NCI-H2196 (cell line): ENCODE data around the gene SMDT1.

Experiments used
- DNase-seq: peaks from one replicate; lab custom pipeline; 2025; ENCODE audit not compliant: unreplicated experiment; lab: John Stamatoyannopoulos, UW

The SMDT1 gene, protein sequence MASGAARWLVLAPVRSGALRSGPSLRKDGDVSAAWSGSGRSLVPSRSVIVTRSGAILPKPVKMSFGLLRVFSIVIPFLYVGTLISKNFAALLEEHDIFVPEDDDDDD

DNA sequence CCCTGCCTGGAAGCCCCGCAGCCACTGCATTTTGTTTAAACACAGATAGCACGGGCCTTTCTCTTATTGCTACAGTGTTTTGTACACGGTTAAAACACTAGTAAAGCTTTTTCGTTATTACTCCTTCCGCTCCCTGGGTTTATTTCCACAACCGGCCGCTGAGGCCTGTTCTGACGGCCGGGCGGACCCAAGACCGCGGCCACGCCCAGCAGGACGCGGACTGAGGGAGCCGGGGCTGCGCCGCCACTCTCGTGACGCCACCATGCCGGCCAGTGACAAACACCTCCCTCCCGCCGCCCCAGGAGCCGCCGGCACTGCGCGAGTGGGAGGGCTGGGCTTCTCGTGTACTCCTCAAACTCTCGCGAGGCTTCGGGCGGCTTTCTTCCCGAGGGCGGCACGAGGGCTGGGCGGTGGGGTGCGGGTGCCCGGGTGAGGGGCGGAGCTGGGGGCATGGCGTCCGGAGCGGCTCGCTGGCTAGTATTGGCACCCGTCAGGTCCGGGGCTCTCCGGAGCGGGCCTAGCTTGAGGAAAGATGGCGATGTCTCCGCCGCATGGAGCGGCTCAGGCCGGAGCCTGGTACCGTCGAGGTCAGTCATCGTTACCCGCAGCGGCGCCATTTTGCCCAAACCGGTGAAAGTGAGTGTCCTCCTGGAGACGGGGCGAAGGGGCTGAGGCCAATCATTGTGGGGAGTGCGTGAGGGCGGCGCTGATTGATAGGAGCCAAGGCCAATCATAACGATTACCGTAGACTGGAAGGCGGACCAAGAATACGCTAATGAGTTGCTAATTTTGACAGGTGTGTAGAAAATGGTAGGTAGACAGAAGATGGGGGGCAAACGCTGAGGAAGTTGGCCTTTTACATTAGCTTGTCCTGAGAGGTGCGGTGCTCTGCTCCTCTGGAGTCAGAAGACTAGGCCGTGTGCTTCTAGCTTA lies at the start of gene SMDT1:
Gene SMDT1, plus strand, starts transcription at position 382 of the 933 bp plus-strand sequence. Its CDS starts 69 bp downstream, at position 451.
- DNase-seq = peak; percentile 99

DNA sequence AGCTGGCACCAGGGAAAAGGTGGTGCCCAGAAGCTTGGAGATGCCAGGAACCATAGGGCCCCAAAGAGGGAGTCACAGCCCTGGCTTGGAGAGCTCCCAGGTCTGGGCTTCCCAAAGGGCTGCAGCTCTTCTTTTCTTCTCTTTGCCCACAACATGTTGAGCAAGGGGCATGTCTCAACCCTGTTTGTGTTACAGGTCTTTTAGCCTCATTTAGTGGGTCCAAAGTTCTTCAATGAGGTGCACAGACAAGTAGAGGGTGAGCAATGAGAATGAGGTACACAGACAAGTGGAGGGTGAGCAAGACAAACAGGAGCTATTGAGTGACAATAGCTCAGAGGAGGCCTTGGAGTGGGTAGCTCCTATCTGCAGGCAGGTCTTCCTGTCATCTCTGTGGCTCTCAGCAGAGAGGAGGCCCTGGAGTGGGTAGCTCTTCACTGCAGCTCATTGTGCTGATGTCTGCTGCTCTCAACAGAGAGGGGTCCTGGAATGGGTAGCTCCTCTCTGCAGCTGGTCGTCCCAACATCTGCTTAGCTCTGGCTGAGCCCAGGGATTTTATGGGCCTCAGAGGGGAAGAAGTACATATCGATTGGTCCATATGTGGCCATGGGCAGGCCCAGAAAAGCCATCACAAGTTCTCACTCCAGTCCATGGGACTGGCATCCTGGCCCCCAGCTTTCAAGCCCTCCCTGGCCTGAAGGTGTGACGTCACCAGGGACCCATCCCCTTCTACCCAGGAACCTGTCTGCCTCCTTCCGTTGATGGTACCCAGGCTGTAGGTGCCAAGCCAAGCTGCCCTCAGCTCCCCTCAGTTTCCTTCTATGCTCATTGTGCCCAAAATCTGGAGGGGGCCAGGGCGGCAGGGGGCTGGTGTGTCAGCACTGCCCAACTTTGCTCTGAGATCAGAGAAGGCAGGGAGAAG lies 46.0 kb upstream of the SMDT1 start:
- DNase-seq = no peak

DNA sequence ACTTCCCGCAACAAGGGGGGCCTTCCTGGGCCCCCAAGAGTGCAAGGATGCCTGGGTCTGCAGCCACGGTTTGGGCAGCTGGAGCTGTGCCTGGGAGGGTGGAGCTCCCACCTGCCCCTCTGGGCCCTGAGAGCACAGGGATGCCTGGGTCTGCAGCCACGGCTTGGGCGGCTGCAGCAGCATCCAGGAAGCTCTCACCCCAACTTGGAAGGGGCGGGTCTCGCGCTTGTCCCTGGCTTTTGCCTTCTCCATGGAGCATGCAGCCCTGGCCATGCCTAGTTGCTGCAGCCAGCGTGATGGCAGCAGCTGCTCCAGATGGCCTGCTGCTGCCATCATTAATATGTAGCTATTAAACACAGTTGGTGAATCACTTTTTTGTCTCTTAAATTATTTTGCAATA lies 44.2 kb upstream of the SMDT1 start:
- DNase-seq = no peak

GRCh38 chr22:42039271-42039670 lies 40.2 kb upstream of the SMDT1 start:
- no peak for DNase-seq

- no peak for DNase-seq
These were observed 37.7 kb upstream of the SMDT1 start for GRCh38 chr22:42041784-42042183.

- DNase-seq = no peak
These were observed 28.8 kb upstream of the SMDT1 start for GRCh38 chr22:42050641-42051180.

- no peak for DNase-seq
These were observed 26.7 kb upstream of the SMDT1 start for GRCh38 chr22:42052765-42053164.

DNA sequence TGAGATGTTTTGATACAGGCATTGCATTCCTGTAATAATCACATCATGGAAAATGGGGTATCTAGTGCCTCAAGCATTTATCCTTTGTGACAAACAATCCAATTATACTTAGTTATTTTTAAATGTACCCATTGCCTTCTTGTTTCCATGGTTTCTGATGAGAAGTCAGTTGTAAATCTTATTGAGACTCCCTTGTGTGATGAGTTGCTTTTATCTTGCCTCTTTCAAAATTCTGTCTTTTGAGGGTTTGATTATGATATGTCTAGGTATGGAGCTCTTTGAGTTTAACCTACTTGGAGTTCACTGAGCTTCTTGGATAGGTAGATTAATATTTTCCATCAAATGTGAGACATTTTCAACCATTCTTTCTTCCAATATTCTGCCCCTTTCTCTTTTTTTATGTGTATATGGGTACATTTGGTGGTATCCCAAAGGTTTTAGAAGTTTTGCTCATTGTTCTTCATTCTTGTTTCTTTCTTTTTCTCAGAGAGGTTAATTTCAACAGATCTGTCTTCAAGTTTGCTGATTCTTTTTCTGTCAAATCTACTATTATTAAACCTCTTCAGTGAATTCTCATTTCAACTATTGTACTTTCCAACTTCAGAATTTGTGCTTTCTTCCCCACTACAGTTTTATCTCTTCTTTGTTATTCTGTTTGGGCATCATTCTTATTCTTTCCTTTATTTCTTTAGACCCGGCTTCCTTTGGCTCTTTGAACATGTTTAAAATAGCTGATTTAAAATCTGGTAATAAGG lies 22.6 kb upstream of the SMDT1 start:
- DNase-seq = no peak

- no peak for DNase-seq
These were observed 19.0 kb upstream of the SMDT1 start for GRCh38 chr22:42060489-42060888.

DNA sequence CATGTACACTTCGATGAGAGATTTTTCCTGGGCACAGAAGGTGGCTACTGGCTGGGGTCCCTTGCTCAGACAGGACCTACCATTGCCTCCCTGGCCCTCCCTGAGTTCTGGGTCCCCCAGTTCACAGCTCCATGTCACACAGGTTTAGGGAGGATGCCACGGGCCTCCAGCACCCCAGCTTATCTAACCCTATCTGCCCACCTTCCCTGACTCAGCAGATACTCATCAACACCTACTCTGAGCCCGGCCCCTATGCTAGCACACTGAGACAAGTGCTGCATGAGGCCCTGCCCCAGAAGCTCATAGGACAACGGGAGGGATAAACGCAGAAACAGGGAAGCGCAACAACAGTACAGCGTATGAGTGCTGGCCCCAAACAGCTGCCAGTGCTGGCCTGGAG lies 18.5 kb upstream of the SMDT1 start:
- DNase-seq = no peak

DNA sequence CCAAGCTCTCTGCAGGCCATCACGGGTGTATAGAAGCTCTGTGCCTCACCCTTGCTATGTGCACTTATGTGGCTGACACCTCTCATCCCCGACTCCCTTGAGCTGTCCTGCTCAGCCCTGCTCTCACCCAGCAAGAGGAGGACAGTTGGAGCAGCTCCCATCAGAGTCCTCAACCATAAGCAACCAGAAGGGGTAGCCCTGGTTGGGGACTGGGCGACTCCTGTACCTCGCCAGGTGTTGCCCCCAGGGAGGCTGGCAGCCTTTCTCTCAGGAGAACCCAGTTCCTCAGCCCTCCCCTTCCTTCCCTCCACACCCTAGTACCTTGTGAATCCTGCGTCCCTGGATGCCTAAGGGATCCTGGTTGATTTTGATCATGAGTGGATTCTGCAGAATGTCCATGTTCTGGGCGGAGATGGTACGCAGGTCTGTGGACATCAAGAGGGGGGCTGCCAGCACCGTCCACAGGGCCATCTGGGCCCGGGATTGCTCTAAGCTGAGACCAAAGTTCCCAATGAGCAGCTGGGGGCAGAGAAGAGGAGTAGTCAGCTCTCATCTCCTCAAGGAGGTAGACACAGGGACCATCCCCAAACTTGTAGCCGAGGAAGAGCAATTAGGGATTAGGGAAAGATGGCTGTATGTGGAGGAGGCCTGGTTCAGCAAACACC lies 16.9 kb upstream of the SMDT1 start:
- no peak for DNase-seq

DNA sequence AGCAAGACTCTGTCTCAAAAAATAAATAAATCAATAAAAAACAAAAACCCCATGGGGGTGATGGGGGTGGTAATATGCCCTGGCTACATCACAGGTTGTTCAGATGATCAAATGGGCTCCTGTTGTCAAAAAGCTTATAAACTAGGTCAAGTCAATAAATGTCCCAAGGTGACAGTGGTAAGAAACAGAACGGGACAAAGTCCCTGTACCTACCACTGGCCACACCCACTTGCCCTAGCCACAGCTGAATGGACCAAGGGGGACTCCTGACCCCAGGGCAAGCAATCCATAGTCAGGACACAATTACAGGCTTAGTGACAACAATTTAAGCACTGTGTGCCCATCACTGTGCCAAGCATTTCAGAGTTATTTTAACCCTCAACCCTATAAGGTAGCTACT lies 14.9 kb upstream of the SMDT1 start:
- no peak for DNase-seq

- DNase-seq = no peak
These were observed 13.9 kb upstream of the SMDT1 start for GRCh38 chr22:42065438-42066125.

DNA sequence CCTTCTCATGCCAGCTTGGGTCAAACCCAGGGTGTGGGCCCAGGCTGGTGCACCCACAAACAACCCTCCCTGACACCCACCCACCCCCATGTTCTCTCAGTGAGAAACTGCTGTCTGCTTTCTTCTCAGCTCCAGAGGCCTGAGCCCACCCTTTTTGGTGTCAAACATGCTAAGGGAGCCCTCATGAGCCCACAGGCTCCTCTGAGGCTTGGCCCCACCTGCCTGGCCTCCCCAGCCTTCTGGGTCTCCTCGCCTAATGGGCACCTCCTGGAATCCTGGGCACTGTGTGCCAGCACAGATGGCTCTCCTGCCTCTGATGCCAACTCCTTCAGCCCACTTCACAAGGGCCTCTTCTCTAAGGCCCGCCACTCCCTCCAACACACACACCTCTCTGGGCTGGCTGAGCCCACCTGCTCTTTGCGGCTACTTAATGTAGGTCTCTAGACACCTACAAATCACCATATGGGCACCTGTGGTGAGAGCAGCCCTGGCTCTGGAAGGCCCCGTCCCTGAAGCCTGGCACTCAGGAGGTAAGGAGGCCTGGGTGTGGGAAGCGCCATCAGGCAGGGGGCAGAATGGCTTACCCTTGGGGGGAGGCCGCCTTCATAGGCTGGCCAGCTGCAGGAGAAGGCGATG lies 13.3 kb upstream of the SMDT1 start:
- DNase-seq = no peak

GRCh38 chr22:42066937-42067336 lies 12.6 kb upstream of the SMDT1 start:
- DNase-seq = no peak

DNA sequence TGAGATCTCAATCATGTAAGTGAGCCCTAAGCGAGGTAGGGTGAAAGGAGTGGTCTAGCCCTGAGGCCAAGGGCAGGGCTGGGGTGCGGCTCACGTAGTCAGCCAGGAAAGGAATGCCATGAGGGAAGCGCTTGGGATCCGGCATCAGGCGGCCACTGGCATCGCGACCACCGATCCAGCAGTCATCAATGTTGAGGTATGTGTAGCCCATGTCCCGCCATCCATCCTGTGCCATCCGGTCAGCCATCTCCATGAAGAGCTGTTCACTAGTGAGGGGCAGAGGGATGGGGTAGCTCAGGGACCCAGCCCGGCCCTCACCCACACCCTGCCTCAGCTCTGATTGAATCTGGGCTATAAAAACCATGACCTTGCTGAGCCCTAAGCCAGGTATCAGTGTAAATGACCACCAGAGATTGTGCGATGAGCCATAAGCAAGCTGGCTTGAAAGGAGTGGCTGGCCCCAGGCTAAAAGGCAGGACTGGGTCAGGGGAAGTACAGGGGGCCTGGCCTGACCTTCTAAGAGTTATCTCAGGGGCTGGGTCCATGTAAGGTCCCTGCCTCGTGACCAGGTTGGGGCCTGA lies 11.7 kb upstream of the SMDT1 start:
- no peak for DNase-seq

GRCh38 chr22:42068291-42068690 lies 11.2 kb upstream of the SMDT1 start:
- no peak for DNase-seq

DNA sequence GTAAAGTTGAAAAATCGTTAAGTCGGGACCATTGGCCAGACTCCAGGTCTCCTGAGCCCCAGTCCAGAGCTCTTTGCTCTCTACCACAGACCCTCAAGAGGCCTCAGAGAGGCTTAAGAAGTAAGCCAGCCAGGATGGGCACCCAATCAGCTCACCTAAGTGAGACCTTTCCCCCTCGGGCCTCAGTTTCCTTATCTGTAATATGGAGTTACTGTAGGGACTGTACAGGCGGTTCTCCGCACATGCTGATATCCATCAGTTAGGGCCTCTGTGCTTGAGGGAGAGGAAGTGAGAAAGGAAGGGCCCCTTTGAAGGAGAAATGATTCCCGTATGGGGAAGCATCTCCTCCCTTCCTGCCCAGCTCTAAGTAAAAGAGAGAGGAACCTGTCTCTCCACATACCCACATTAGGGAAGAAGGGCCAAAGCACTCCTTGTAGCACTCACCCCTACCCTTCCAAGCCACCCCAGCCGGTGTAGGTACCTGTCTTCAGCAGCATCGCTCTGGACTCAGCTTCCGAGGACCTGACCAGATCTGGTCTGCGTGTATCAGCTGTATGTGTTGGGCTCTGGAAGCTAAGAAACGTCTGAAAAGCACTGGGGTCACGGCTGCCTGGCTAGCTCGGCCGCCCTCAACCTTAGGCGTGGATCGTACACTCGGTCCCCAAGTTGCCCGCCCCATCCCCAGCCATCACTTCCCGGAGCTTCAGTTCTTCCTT lies 9.5 kb upstream of the SMDT1 start:
- DNase-seq = no peak
